Liver (tissue), 9 donors: ENCODE data around the gene DLX6. TPM values are rescaled to one million over a fixed set of nuclear protein-coding genes. Genes with fewer than 3 reads are reported as not detected.

Experiments used
- DNase-seq: peaks from one replicate; pipeline ENCODE4 v3.0.0-alpha.2; 2017; ENCODE audit warnings: low spot score
- H3K27ac ChIP-seq, 2 donors: one replicate each; pipeline ENCODE4 v1.7.0; 2013; ENCODE audit warnings: inconsistent platforms in 2 of 2, low read length in 2 of 2, control low read depth in 1 of 2, low read depth in 1 of 2, mild to moderate bottlenecking in 1 of 2
- H3K27me3 ChIP-seq, 4 donors: one replicate each; pipeline versions ENCODE4 v1.6.1 to v1.7.0; 2013; ENCODE audit warnings: low read length in 3 of 4, inconsistent platforms in 1 of 4, mild to moderate bottlenecking in 1 of 4, moderate library complexity in 1 of 4; ENCODE audit not compliant: control insufficient read depth in 4 of 4, insufficient read depth in 4 of 4
- H3K36me3 ChIP-seq, 4 donors: one replicate each; pipeline versions ENCODE4 v1.6.1 to v1.7.0; 2013; ENCODE audit warnings: low read length in 3 of 4, mild to moderate bottlenecking in 3 of 4, low read depth in 1 of 4, moderate library complexity in 1 of 4; ENCODE audit not compliant: control insufficient read depth in 4 of 4, insufficient read depth in 3 of 4
- H3K4me1 ChIP-seq, 4 donors: one replicate each; pipeline versions ENCODE4 v1.6.1 to v1.7.0; 2013; ENCODE audit warnings: low read length in 3 of 4, mild to moderate bottlenecking in 3 of 4, moderate library complexity in 1 of 4; ENCODE audit not compliant: control insufficient read depth in 4 of 4, insufficient read depth in 4 of 4
- H3K4me3 ChIP-seq, 3 donors: one replicate each; pipeline versions ENCODE4 v1.6.1 to v1.7.0; 2013; ENCODE audit warnings: low read length in 3 of 3, control low read depth in 1 of 3, low read depth in 1 of 3, mild to moderate bottlenecking in 1 of 3
- H3K9ac ChIP-seq, 2 donors: one replicate each; pipeline ENCODE4 v1.7.0; 2013; ENCODE audit warnings: low read length in 2 of 2, mild to moderate bottlenecking in 2 of 2, moderate library complexity in 2 of 2, control low read depth in 1 of 2, low read depth in 1 of 2
- H3K9me3 ChIP-seq, 4 donors: one replicate each; pipeline versions ENCODE4 v1.6.1 to v1.7.0; 2013; ENCODE audit warnings: low read length in 3 of 4; ENCODE audit not compliant: control insufficient read depth in 4 of 4
- EGR1 ChIP-seq, 2 donors: IDR thresholded peaks; 2 replicates each; pipeline ENCODE4 v1.6.1; 2016 to 2018; ENCODE audit warnings: antibody characterized with exemption in 2 of 2, low read depth in 2 of 2
- FOXA1 ChIP-seq: IDR thresholded peaks from 2 replicates; pipeline ENCODE4 v1.6.1; 2016; ENCODE audit warnings: antibody characterized with exemption
- FOXA2 ChIP-seq: IDR thresholded peaks from 2 replicates; pipeline ENCODE4 v1.6.1; 2016; ENCODE audit warnings: antibody characterized with exemption
- GABPA ChIP-seq, 2 donors: IDR thresholded peaks in 1 of 2; conservative IDR thresholded peaks in 1 of 2; 2 replicates each; pipeline ENCODE4 v1.6.1; 2016; ENCODE audit warnings: antibody characterized with exemption in 2 of 2, mild to moderate bottlenecking in 1 of 2, moderate library complexity in 1 of 2
- HNF4A ChIP-seq, 2 donors: conservative IDR thresholded peaks; 2 replicates each; pipeline ENCODE4 v1.6.1; 2016; ENCODE audit warnings: antibody characterized with exemption in 2 of 2, mild to moderate bottlenecking in 2 of 2
- HNF4G ChIP-seq: IDR thresholded peaks from 2 replicates; pipeline ENCODE4 v1.6.1; 2016; ENCODE audit warnings: antibody characterized with exemption
- JUND ChIP-seq, 2 donors: IDR thresholded peaks; 2 replicates each; pipeline ENCODE4 v1.6.1; 2016; ENCODE audit warnings: antibody characterized with exemption in 2 of 2
- MAX ChIP-seq: IDR thresholded peaks from 2 replicates; pipeline ENCODE4 v1.6.1; 2016; ENCODE audit warnings: antibody characterized with exemption
- RAD21 ChIP-seq, 2 donors: IDR thresholded peaks; 2 replicates each; pipeline ENCODE4 v1.6.1; 2016; ENCODE audit warnings: antibody characterized with exemption in 2 of 2, mild to moderate bottlenecking in 2 of 2
- SP1 ChIP-seq: IDR thresholded peaks from 2 replicates; pipeline ENCODE4 v1.6.1; 2018; ENCODE audit warnings: antibody characterized with exemption, mild to moderate bottlenecking
- TAF1 ChIP-seq: conservative IDR thresholded peaks from 2 replicates; pipeline ENCODE4 v1.6.1; 2016; ENCODE audit warnings: antibody characterized with exemption, mild to moderate bottlenecking
- YY1 ChIP-seq: IDR thresholded peaks from 2 replicates; pipeline ENCODE4 v1.6.1; 2016; ENCODE audit warnings: antibody characterized with exemption, mild to moderate bottlenecking
- ZBTB33 ChIP-seq: IDR thresholded peaks from 2 replicates; pipeline ENCODE4 v1.6.1; 2016; ENCODE audit warnings: antibody characterized with exemption
- WGBS: extraction: QIAGEN DNeasy Blood & Tissue Kit; methylation state at CpG from one replicate; pipeline ENCODE4 v1.1.7; 2013; 5-methylcytosine and 5-hydroxymethylcytosine counted together
- polyA plus RNA-seq, 2 donors: library from polyadenylated mRNA; stranded (reverse) in 1 of 2; unstranded in 1 of 2; fragments of 200-250 nt in 1 of 2; fragments of >200 nt in 1 of 2; fragmentation: Nextera tagmentation in 1 of 2; extraction: Ambion mirVana in 1 of 2; gene quantifications; one replicate each; pipeline versions ENCODE4 v1.2.1 to v1.2.3, GENCODE V29; 2013 to 2015
- total RNA-seq, 2 donors: library from RNA; depleted of rRNA; stranded (reverse); fragments of >200 nt; gene quantifications; one replicate each; pipeline ENCODE4 v1.2.3, GENCODE V29; 2014
- TF ChIP-seq, protein P1 (sequence below): IDR thresholded peaks from 2 replicates; pipeline ENCODE4 v1.6.1; 2016; ENCODE audit warnings: antibody characterized with exemption
- TF ChIP-seq, protein P2 (sequence below): IDR thresholded peaks from 2 replicates; pipeline ENCODE4 v1.6.1; 2016; ENCODE audit warnings: antibody characterized with exemption, mild to moderate bottlenecking
- donor health status: healthy.
- donor health status: healthy.
- donor health status: healthy.
- donor health status: healthy.
- donor health status: healthy.

DLX6 gene
- total and polyA plus RNA-seq, 4 donors: not detected

- no peak for DNase-seq
- WGBS: 8% methylated on average over 37 of the region's 37 CpGs
These were observed 12.1 kb downstream of the DLX6 start for GRCh38 chr7:97017192-97018125.

GRCh38 chr7:97018126-97018601, 12.8 kb downstream of the DLX6 start:
- H3K4me1 ChIP-seq: peaks cover 7 to 28% (median 16%) of the 10 kb centered on the region in 4 donors
- H3K36me3 ChIP-seq: no peaks in the 10 kb centered on the region
- H3K27ac ChIP-seq: no peak overlapping the region
- peak overlapping the region in 1 of 3 donors; percentile 1 for H3K4me3 ChIP-seq
- TF ChIP-seq GABPA (IDR thresholded peaks at IDR 0.05 in 1 of 2, conservative IDR thresholded peaks at IDR 0.05 in 1 of 2) (no peak), EGR1 (IDR thresholded peaks at IDR 0.05; ENCODE audit: low read depth in 2 of 2) (no peak), YY1 (no peak), HNF4G (no peak), ZBTB33 (no peak), TAF1 (no peak), FOXA2 (no peak), RAD21 (IDR thresholded peaks at IDR 0.05) (no peak), SP1 (no peak), JUND (IDR thresholded peaks at IDR 0.05) (no peak), MAX (no peak)
- TF ChIP-seq, protein P1, sequence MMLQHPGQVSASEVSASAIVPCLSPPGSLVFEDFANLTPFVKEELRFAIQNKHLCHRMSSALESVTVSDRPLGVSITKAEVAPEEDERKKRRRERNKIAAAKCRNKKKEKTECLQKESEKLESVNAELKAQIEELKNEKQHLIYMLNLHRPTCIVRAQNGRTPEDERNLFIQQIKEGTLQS: no peak
- TF ChIP-seq, protein P2, sequence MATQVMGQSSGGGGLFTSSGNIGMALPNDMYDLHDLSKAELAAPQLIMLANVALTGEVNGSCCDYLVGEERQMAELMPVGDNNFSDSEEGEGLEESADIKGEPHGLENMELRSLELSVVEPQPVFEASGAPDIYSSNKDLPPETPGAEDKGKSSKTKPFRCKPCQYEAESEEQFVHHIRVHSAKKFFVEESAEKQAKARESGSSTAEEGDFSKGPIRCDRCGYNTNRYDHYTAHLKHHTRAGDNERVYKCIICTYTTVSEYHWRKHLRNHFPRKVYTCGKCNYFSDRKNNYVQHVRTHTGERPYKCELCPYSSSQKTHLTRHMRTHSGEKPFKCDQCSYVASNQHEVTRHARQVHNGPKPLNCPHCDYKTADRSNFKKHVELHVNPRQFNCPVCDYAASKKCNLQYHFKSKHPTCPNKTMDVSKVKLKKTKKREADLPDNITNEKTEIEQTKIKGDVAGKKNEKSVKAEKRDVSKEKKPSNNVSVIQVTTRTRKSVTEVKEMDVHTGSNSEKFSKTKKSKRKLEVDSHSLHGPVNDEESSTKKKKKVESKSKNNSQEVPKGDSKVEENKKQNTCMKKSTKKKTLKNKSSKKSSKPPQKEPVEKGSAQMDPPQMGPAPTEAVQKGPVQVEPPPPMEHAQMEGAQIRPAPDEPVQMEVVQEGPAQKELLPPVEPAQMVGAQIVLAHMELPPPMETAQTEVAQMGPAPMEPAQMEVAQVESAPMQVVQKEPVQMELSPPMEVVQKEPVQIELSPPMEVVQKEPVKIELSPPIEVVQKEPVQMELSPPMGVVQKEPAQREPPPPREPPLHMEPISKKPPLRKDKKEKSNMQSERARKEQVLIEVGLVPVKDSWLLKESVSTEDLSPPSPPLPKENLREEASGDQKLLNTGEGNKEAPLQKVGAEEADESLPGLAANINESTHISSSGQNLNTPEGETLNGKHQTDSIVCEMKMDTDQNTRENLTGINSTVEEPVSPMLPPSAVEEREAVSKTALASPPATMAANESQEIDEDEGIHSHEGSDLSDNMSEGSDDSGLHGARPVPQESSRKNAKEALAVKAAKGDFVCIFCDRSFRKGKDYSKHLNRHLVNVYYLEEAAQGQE: no peak
- peaks cover 0 to 8% (median 1%) of the 10 kb centered on the region in 4 donors for H3K9me3 ChIP-seq
- no peak for DNase-seq
- peaks cover 3 to 44% (median 19%) of the 10 kb centered on the region in 4 donors for H3K27me3 ChIP-seq
- H3K9ac ChIP-seq: no peak overlapping the region
- WGBS: 8% methylated on average over 22 of the region's 22 CpGs

More at GRCh38 chr7:97017192-97018125, 12.1 kb downstream of the DLX6 start:
- Histone ChIP-seq H3K9ac (no peak overlapping the region), H3K36me3 (no peaks in the 10 kb centered on the region), H3K27me3 (peaks cover 5 to 48% (median 20%) of the 10 kb centered on the region in 4 donors), H3K4me1 (peaks cover 5 to 27% (median 15%) of the 10 kb centered on the region in 4 donors), H3K9me3 (peaks cover 0 to 8% (median 1%) of the 10 kb centered on the region in 4 donors), H3K27ac (no peak overlapping the region), H3K4me3 (no peak overlapping the region)
- TF ChIP-seq HNF4G (no peak), JUND (IDR thresholded peaks at IDR 0.05) (no peak), SP1 (no peak), EGR1 (IDR thresholded peaks at IDR 0.05; ENCODE audit: low read depth in 2 of 2) (no peak), FOXA1 (no peak), HNF4A (conservative IDR thresholded peaks at IDR 0.05) (no peak), RAD21 (IDR thresholded peaks at IDR 0.05) (no peak)
